Prostate gland (tissue), 2 donors: ENCODE measurements around the gene SCD.

Source experiments
- POLR2AphosphoS5 ChIP-seq: sonication (generic); formaldehyde crosslinking; IDR thresholded peaks from one replicate; pipeline ENCODE4 v1.6.1; 2017; ENCODE audit warnings: antibody characterized with exemption
- TF ChIP-seq, protein P1 (sequence below), 4 experiments: fragments of 200-600 bp in 2 of 4; fragments of 450-650 bp in 2 of 4; sonication (generic) in 2 of 4; IDR thresholded peaks; 1 replicate in 3 of 4; 2 replicates in 1 of 4; pipeline ENCODE4 v1.5.1; 2016 to 2019; ENCODE audit warnings: antibody characterized with exemption in 4 of 4, mild to moderate bottlenecking in 2 of 4, moderate library complexity in 2 of 4

DNA sequence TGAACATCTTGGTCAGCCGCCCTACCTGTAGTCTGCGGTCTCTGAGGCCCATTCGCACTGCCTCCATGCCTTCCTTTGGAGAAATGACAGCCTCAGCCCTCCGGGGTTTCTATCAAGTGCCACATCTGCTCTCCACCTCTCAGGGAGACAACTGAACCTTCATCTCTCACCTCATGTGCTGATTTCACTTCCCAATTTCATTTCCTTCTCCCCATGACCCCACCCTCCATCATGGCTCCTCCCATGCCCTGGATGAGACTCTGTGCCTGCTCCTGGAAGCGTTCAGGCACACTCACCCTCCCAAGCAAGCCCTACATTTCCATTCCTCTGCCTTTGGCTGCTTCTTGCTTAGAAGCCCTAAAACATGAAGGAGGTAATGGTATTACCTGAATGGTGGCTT is 7.8 kb upstream of the SCD start:
- TF ChIP-seq, protein P1, sequence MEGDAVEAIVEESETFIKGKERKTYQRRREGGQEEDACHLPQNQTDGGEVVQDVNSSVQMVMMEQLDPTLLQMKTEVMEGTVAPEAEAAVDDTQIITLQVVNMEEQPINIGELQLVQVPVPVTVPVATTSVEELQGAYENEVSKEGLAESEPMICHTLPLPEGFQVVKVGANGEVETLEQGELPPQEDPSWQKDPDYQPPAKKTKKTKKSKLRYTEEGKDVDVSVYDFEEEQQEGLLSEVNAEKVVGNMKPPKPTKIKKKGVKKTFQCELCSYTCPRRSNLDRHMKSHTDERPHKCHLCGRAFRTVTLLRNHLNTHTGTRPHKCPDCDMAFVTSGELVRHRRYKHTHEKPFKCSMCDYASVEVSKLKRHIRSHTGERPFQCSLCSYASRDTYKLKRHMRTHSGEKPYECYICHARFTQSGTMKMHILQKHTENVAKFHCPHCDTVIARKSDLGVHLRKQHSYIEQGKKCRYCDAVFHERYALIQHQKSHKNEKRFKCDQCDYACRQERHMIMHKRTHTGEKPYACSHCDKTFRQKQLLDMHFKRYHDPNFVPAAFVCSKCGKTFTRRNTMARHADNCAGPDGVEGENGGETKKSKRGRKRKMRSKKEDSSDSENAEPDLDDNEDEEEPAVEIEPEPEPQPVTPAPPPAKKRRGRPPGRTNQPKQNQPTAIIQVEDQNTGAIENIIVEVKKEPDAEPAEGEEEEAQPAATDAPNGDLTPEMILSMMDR (IDR thresholded peaks at IDR 0.05): no peak
- no peak for TF ChIP-seq POLR2AphosphoS5
